ENCODE data around the gene BAIAP3.
A peak's percentile ranks its signal among the peaks of the same experiment; 100 is the strongest.

BAIAP3 gene

DNA sequence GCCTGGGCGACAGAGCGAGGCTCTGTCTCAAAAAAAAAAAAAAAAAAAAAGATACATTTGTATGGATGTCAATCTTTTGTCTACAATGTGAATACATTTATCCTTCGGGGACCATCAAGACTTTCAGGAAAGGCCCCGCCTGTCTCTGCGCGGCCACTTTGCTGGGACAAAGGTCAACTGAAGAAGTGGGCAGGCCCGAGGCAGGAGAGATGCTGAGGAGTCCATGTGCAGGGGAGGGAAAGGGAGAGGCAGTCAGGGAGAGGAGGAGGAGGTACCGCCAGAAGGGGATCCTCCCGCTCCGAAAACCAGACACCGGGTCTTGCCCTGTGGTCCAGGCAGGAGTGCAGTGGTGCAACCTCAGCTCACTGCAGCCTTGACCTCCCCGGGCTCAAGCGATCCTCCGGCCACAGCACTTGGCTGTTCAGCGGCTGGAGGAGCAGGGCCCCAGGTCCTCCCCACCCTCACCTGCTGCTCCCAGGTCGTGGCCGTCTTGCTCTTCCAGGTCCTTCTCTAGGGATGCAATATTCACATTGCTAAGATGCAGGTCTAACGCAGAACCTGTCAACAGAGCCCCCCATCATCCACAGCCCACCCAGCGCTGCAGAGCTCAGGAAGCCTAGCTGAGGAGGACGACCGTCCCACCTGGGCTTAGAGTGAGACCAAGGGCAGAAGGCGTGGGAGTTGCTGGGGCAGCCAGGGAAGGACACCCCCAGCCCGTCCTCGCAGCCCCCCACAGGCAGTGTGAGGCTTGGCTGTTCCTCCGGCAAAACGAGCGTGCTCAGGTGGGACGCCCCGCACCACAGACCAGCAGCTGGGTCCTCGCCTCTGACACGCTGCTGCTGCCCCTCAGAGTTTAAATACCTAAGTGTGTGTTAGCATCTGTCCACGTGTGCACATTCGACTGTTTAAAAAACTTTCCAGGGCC, 37.9 kb downstream of the BAIAP3 start:
- no peak for DNase-seq

DNA sequence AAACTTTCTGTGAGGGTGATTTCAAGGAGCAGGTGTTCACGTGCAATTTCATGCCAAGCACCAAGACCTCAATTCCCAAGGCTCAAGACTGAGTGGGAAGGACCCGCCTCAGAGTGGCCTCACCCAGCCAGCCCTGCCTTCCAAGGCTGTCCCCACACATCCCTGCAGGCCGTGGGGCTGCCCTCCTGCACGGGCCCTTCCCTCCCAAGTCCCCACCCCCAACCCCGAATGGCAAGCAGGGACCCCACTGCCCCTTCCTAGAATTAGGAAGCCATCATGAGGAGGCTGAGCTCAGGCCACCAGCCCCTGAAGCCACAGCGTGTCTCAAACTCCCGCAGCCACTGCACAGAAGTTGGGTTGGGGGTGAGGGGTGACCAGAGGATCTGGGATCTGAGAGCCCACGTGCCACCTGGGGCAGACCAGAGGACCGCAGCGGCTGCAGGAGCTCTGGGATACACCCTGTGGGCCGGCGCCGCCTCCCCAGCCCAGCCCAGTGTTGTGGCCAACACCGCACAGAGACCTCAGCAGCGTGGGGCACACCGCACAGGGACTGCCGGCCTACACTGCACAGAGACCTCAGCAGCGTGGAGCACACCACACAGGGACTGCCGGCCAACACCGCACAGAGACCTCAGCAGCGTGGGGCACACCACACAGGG, 39.0 kb downstream of the BAIAP3 start:
- DNase-seq: no peak

- no peak for DNase-seq
These were observed 41.2 kb downstream of the BAIAP3 start for GRCh38 chr16:1374418-1375297.

DNA sequence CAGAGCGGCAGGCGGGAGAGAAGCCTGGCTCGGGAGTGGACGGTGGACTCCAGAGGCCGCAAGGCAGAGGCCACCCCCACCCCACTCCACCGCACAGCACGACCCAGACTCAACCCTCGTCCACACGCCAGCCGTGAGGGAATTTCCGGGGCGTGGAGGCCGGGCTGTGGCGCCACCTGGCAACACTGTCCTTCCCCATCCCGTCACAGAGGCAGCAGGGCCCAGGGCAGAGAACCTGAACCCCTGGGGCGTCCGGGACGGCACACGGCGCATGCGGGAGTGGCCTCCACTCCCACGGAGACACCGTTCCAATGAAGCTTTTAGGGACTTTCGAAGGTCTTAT, 41.8 kb downstream of the BAIAP3 start:
- DNase-seq: no peak

DNA sequence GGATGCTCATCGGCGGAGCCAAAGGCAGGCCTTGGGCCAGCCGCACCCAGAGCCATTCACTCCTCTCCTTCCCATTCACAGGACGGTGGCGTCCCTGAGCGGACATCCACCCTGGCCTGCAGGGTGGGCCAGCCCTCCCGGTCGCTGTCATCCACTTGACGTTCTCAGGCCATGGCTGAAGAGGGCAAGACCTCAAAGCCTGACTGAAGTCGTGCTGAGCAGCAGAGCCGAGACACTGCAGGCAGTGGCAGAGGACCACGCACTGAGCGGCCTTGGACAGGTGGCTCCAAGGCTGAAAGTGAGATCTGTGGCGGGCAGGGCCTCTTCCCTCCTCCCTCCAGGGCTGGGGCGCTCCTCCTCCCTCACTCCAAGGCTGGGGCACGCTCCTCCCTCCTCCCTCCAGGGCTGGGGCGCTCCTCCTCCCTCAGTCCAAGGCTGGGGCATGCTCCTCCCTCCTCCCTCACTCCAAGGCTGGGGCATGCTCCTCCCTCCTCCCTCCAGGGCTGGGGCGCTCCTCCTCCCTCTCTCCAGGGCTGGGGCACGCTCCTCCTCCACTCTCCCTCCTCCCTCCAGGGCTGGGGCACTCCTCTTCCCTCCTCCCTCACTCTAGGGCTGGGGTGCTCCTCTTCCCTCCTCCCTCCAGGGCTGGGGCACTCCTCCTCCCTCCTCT, 42.4 kb downstream of the BAIAP3 start:
- DNase-seq: no peak

DNA sequence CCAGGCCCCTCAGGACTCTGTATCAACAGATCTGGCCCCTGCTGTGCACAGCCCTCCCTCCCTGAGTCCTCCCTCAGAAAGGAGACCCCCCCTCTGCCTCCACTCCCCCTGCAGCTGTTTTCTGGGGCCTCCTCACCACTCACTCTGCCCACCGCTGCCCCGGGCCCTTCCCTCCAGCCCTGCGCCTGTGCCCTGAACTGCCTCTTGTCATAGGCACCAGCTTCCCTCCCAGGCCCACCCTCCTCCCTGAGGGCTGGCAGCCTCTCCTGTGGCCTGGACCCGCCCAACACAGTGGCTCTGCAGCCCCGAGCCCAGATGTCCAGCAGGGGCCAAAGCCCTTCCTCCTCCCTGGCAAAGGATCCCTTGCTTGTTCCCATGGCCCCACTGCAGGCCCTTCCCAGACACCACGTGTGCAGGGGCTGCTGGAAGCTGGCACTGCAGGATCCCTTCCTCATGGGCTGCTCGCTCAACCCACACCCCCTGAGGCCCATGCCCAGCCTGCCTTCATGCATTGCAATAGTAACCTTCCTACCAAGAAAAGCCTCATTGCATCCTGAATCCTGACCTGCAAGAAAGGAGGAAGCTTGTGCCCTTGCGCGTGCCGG, 44.1 kb downstream of the BAIAP3 start:
- DNase-seq: no peak

DNA sequence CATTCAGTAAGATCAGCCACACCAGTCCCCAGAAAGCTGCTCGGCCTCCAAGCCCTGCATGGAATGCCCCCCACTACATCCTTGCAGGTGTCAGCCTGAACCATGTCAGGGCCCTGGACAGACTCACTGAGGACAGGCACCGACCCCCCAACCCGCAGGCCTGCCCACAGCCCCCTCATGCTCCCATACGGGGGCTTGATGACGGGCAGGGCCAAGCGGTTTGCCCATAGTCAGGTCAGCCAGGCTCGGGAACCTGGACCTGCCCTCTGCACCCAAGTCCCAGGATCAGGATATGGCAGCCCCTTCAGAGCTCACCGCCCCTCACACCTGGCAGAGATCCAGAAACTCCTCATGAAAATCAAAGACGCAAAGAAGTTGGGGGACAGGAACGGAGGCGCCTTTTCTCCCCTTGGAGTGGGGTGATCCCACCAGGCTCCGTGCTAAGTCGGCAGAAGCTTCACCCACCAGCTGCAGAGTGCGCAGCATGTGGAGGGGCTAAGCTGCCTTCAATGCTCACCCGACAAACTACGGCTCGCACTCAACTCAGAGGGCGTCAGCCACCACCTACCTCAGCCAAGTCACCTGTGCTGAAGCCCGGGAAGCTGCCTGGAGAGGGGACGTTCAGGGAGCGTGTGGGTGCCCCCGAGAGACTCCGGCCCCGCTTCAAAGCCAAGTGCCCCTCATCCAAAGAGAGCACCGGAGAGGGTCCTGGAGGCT, 44.8 kb downstream of the BAIAP3 start:
- no peak for DNase-seq

DNA sequence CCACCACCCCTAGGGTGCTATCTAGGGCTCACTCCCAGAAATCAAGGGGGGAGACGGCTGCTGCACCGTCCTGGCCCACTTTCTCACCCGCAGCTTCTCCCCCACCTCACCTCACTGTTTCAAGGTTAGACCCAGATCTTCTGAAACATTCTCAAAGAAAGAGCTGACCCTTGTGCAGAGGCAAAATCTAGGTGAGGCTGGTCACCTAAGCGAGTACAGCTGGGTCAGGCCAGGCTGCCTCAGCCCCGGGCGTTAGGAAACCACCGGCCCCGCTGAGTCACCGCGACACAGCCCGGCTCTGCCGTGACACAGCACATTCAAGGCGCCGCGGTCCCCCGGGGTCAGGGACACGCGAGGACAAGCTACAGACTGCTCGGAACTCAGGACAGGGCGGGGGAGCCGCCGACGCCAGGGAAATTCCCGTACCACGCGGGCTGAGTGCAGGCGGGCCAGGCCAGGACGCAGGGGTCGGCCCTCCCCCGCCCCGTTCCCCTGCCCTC, 45.4 kb downstream of the BAIAP3 start:
- no peak for DNase-seq

- peak in 1 of 2 experiments; percentile 5 for DNase-seq
These were observed 46.0 kb downstream of the BAIAP3 start for GRCh38 chr16:1379304-1380076.

GRCh38 chr16:1380195-1380594, 46.8 kb downstream of the BAIAP3 start:
- DNase-seq: no peak

DNA sequence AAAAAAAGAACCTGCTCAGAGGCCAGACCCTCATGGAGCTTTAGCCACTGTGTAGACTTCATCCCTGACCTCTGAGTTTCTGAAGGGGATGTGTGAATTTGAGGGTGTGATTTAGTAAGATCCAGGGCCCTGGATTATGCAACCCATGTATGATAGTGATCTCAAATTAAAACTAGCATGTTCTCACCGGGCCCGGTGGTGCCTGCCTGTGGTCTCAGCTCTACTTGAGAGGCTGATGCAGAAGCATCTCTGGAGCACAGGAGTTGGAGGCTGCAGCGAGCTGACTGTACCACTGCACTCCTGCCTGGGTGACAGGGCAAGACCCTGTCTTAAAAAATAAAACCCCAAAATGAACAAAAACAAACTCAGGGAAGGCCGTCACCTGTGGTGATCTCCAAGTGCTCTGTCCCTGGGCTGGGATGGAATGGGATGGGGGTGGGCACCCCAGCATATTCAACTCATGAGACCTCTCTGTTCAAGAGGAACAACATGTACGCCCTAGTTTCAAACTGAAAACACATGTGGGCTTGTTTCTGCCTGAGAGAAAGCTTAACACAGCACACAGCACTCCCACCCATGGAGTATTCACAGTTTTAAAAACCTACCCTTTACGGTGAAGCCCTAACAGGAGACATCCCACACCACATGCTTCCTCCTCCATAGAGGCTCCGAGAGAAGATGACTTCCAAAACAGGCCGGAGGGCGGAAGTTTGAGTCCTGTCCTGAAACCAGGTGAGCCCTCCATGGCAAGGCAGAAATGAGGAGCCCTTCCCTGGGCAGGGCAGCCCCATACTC, 48.4 kb downstream of the BAIAP3 start:
- DNase-seq: no peak

DNA sequence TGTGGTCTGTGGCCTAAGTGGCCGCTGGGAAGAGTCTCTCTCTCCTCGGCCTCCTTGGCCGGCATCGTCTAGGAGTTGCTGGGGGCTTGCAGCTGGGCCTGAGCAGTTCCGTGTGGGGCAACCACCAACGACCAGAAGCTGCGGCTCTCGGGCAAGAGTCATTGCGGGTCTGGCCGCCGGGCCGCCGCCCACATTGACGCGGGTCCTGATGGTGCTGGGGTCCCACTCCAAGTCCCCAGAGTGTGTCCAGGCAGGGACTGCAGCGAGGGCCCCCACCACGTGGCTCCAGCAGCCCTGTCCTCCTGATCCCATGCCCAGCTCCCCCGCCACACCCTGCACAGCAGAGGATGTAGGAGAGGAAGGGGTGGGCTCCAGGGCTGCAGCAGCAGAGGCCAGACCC, 50.1 kb downstream of the BAIAP3 start:
- DNase-seq: no peak

DNA sequence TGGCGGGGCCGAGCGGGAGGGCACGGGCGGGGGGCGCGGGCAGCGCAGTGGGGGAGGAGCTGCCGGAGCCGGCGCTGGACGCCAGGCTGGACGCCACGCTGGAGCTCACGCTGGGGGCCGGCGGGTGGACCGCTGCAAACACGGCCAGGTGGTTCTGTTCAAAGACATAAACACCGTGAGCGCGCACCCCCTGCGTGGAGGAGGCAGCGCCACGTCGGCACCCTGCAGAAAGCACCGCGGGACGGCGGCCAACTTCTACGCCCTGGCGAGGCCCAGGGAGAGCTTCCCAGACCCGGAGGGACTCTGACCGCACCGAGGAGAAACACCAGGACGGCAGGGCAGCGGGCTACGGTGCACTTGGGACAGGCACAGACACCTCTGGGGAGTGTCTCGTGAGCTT, 51.8 kb downstream of the BAIAP3 start:
- no peak for DNase-seq

DNA sequence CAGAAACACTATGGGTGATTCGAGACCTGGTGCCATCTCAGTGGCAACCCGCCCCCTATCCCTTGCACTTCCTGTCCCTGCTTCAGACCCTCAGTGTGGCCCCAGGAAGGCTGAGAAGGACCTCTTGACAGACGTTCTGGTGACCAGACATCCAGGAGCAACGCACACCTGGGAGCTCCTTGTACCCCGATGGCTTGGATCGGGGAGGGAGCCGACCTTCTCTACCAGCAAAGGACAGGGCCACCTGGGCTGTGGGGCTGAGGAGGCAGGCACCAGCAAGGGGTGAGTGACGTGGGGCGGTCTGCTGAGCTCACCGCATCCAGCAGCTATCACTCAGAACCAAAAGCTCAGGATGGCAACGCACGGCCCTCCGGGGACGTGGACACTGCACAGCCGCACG, 53.9 kb downstream of the BAIAP3 start:
- no peak for DNase-seq

DNA sequence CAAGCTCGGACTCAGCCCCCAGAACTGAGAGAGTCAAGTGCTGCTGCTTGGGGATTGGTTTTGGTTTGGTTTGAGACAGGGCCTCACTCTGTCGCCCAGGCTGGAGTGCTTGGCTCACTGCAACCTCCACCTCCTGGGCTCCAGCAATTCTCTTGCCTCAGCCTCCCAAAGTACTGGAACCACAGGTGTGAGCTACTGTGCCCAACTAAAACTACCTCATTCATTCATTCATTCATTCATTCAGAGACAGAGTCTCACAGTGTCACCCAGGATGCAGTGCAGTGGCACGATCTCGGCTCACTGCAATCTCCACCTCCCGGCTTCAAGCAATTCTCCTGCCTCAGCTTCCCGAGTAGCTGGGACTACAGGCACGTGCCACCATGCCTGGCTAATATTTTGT, 56.3 kb downstream of the BAIAP3 start:
- no peak for DNase-seq

DNA sequence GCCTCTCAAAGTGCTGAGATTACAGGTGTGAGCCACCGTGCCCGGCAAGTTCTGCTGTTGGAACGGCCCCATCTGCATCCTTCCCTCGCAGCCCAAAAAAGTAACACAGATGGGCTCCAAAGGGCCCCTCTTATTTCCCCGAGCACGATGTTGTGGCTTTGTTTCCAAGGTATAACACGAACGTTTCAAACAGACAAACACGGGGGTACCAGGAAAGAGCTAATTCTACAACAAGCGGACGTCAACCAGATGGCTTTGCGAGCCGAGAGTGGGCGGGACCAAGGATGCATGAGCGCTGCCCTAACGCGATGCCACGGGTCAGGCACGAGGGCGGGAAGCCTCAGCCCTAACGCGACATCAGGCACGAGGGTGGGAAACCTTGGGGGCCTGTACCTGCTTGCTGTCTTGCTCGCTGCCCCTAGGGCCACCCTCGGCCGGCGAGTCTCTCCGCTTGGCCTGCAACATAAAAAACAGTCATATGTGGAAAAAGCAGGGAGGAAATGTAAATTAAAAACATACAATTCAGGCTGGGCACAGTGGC, 56.9 kb downstream of the BAIAP3 start:
- no peak for DNase-seq

DNA sequence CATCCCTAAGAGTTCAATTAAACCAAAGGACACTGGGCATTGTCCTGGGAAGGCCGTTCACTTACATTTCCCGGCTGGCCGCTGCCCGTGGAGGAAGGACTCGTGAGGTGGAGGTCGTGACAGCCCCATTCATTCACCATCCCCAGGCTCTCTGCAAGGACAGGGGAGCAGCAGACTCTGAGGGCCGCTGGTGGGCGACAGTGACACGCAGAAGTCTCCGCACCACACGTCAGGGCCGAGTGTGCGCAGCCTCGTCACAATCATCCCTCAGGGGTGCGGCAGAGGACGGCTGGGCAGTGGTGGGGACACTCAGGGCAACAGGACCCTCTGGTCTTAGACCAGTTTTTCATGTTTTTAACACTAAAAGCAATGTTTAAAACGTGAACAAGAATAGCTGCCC, 59.4 kb downstream of the BAIAP3 start:
- DNase-seq: no peak

GRCh38 chr16:1393613-1394176, 60.2 kb downstream of the BAIAP3 start:
- DNase-seq: no peak

DNA sequence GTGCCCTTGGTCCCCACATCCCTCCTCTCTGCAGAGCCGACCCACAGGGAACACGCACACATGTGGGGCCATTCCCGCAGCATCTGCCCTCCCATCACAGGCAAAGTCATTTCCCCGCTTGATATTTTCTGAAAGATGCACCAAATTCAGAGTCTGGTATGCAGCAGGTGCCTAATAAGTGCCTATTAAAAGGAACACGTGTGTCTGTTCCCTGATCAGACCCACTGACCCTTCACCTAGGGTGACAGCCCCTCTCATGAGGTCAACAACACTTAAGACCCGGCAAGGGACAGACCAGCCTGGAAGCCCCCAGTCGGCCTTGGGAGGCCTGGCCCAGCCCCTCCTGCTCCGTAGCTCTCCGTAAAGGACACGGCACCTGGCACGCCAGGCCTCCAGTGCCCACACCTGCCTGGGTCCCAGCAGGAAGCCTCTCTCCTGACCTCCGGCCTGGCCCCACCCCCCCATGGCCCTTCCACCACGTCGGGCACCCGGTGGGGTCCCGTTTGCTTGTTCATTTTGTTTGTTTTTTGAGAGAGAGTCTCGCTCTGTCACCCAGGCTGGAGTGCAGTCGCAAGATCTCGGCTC, 61.0 kb downstream of the BAIAP3 start:
- no peak for DNase-seq

All from Kasumi-1 (cell line).